ENCODE results near the gene CUTC. TPM values are rescaled to one million over a fixed set of nuclear protein-coding genes. Genes with fewer than 3 reads are reported as not detected.

The CUTC gene
- total and polyA plus RNA-seq, 2 donors (not counting 3 experiments of a cell fraction or from before 2014, with no cell fraction given): 20.4 to 23.1 TPM

DNA sequence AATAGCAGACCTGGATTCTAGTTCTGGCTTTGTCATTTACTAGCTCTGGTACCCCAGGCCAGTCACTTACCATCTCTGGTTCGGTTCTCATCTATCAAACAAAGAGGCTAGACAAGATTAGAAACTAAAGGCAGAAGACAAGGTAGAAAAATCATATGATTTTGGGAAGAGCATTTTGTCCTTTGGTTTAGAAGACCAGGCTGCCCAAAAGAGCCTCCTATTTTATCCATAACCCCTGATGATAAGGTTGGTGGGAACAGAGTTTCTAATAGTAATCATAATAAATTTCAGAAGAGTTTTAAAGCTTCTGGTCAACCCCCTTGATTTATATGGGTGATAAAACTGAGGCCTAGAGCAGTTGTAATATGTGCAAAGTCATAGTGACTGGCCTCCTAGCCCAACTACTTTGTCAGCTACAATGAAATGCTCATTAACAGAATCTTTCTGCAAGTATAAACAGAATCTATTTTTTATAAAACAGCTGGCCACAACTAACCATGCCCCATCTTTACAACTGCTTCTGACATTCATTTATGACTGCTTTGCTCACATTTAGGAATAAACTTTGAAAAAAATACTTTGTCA is 23.5 kb upstream of the CUTC start:
- Histone ChIP-seq H4K20me1 (replicated peaks; ENCODE audit: control insufficient read depth, extremely low read depth, insufficient read depth, low read length) (no peaks in the 10 kb centered on the region), H3K27ac (ENCODE audit: insufficient read depth, low read depth, low read length) (no peak overlapping the region), H3K79me2 (ENCODE audit: control insufficient read depth, insufficient read depth, low read length) (no peaks in the 10 kb centered on the region), H3K9me3 (replicated peaks; ENCODE audit: control insufficient read depth, insufficient read depth, low read length) (no peaks in the 10 kb centered on the region), H3K36me3 (ENCODE audit: control insufficient read depth in 2 of 2, extremely low read depth in 1 of 2, insufficient read depth in 2 of 2, low read length in 2 of 2) (peaks cover 13 to 17% of the 10 kb centered on the region in 2 experiments), H3K4me1 (ENCODE audit: control insufficient read depth, extremely low read depth, insufficient read depth, low read length) (no peaks in the 10 kb centered on the region), H3K4me2 (ENCODE audit: insufficient read depth, low read length) (no peak overlapping the region), H3K9ac (replicated peaks; ENCODE audit: extremely low read depth, insufficient read depth, low read length) (no peak overlapping the region), H2AFZ (ENCODE audit: low read depth, low read length) (no peak overlapping the region), H3K4me3 (replicated peaks in 1 of 3; ENCODE audit: insufficient read depth in 1 of 3, low read depth in 1 of 3, low read length in 3 of 3) (no peak overlapping the region), H3K27me3 (ENCODE audit: control insufficient read depth in 2 of 2, insufficient read depth in 2 of 2, low read length in 2 of 2) (no peaks in the 10 kb centered on the region), H3K9me1 (replicated peaks; ENCODE audit: control insufficient read depth, extremely low read depth, insufficient read depth, low read length) (no peaks in the 10 kb centered on the region)
- TF ChIP-seq, protein P1, sequence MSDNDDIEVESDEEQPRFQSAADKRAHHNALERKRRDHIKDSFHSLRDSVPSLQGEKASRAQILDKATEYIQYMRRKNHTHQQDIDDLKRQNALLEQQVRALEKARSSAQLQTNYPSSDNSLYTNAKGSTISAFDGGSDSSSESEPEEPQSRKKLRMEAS (IDR thresholded peaks at IDR 0.05; ENCODE audit: insufficient read depth, insufficient read length): no peak
- TF ChIP-seq FOS (IDR thresholded peaks at IDR 0.05; ENCODE audit: borderline replicate concordance, insufficient read depth, low read length) (no peak), EZH2 (IDR thresholded peaks at IDR 0.05; ENCODE audit: borderline replicate concordance, low read depth, low read length, severe bottlenecking) (no peak), CTCF (IDR thresholded peaks at IDR 0.05; ENCODE audit: extremely low read depth in 1 of 2, insufficient read depth in 1 of 2, low read depth in 1 of 2, low read length in 2 of 2) (no peak), MYC (IDR thresholded peaks at IDR 0.05; ENCODE audit: low read depth, low read length) (no peak), JUN (IDR thresholded peaks at IDR 0.05; ENCODE audit: borderline replicate concordance, insufficient read depth, insufficient read length, low read depth) (no peak), POLR2AphosphoS5 (IDR thresholded peaks at IDR 0.05; ENCODE audit: insufficient read depth, low read depth, low read length) (no peak), POLR2A (IDR thresholded peaks at IDR 0.05; ENCODE audit: low read depth, low read length) (no peak), GATA2 (IDR thresholded peaks at IDR 0.05; ENCODE audit: insufficient read depth, insufficient read length, low read depth, low read length) (no peak)
- dilution Hi-C loops (cut with MboI; ENCODE audit: extremely low pct_ligation_motif_present, low sequenced_read_pairs): no loop called here
- intact Hi-C loops (cut with micrococcal nuclease): no loop called here
- DNase-seq (ENCODE audit: low read depth, low spot score) (no peak), FAIRE-seq (no peak)
- POLR2A ChIA-PET: no interaction called here
- no TSS peak for BruUV-seq (replicated peaks)
- CTCF ChIA-PET: interaction anchor here (0.9 to 2.4 kb wide), 3 partner anchors 12 to 273 kb away, joined by 3 to 6 read pairs (median 3); no protein-coding TSS in a partner anchor
